ENCODE data around the gene RAI1. TPM values are rescaled to one million over a fixed set of nuclear protein-coding genes. Genes with fewer than 3 reads are reported as not detected.
A peak's percentile ranks its signal among the peaks of the same experiment; 100 is the strongest.

The RAI1 gene
- total RNA-seq, 1 experiment from 2014 or later: 86.3 TPM

- ChIA-PET POLR2A (ENCODE audit: unreplicated experiment) (interaction anchor here (0.7 kb wide), 1 partner anchor 132 kb away, joined by 6 read pairs; no protein-coding TSS in a partner anchor), CTCF (no interaction called here)
- Histone ChIP-seq H3K27me3 (ENCODE audit: insufficient read depth, low read depth) (no peaks in the 10 kb centered on the region), H2AFZ (no peak overlapping the region), H4K20me1 (ENCODE audit: insufficient read depth) (peaks cover 67% of the 10 kb centered on the region), H3K4me1 (replicated peaks; ENCODE audit: insufficient read depth) (peaks cover 26% of the 10 kb centered on the region), H3K9me3 (ENCODE audit: insufficient read depth, low read depth) (no peaks in the 10 kb centered on the region), H3F3A (ENCODE audit: insufficient read depth, low read depth) (peaks cover 61% of the 10 kb centered on the region; the same call in 1 of the 2 replicates), H3K79me2 (ENCODE audit: low read depth) (peaks cover 87% of the 10 kb centered on the region), H3K9me2 (ENCODE audit: insufficient read depth) (no peaks in the 10 kb centered on the region), H3K4me2 (no peak overlapping the region), H3K4me3 (no peak overlapping the region), H3K36me3 (ENCODE audit: low read depth) (peaks cover 16% of the 10 kb centered on the region; the same call in 1 of the 2 replicates), H3K27ac (no peak overlapping the region)
- TF ChIP-seq CTCF (conservative IDR thresholded peaks at IDR 0.05): no peak
- TF ChIP-seq EZH2 (IDR thresholded peaks at IDR 0.05; ENCODE audit: low read depth): no peak
- BruUV-seq (replicated peaks): no TSS peak
- intact Hi-C loops (cut with micrococcal nuclease; ENCODE audit: unreplicated experiment): no loop called here
- DNase-seq: no peak
Measured at GRCh38 chr17:17706140-17707060, 25.1 kb downstream of the RAI1 start.

GRCh38 chr17:17708295-17708694 is 27.0 kb downstream of the RAI1 start:
- H3K79me2 ChIP-seq (ENCODE audit: low read depth): peaks cover 87% of the 10 kb centered on the region
- H3K4me3 ChIP-seq: no peak overlapping the region
- POLR2A ChIA-PET (ENCODE audit: unreplicated experiment): no interaction called here
- peaks cover 11% of the 10 kb centered on the region; the same call in 1 of the 2 replicates for H3K36me3 ChIP-seq (ENCODE audit: low read depth)
- TF ChIP-seq EZH2 (IDR thresholded peaks at IDR 0.05; ENCODE audit: low read depth) (no peak), CTCF (conservative IDR thresholded peaks at IDR 0.05) (no peak)
- H3K27me3 ChIP-seq (ENCODE audit: insufficient read depth, low read depth): no peaks in the 10 kb centered on the region
- H3K9me3 ChIP-seq (ENCODE audit: insufficient read depth, low read depth): no peaks in the 10 kb centered on the region
- no TSS peak for BruUV-seq (replicated peaks)
- H2AFZ ChIP-seq: no peak overlapping the region
- peaks cover 65% of the 10 kb centered on the region; the same call in 1 of the 2 replicates for H3F3A ChIP-seq (ENCODE audit: insufficient read depth, low read depth)
- H3K4me1 ChIP-seq (replicated peaks; ENCODE audit: insufficient read depth): peaks cover 45% of the 10 kb centered on the region
- H3K4me2 ChIP-seq: no peak overlapping the region
- H4K20me1 ChIP-seq (ENCODE audit: insufficient read depth): peaks cover 48% of the 10 kb centered on the region
- H3K9me2 ChIP-seq (ENCODE audit: insufficient read depth): no peaks in the 10 kb centered on the region
- peak overlapping the region; percentile 20; the same call in 1 of the 2 replicates for H3K27ac ChIP-seq
- DNase-seq: no peak
- intact Hi-C loops (cut with micrococcal nuclease; ENCODE audit: unreplicated experiment): no loop called here
- CTCF ChIA-PET: no interaction called here

- peaks cover 47% of the 10 kb centered on the region for H4K20me1 ChIP-seq (ENCODE audit: insufficient read depth)
- TF ChIP-seq EZH2 (IDR thresholded peaks at IDR 0.05; ENCODE audit: low read depth): no peak
- no peak for TF ChIP-seq CTCF (conservative IDR thresholded peaks at IDR 0.05)
- no peak overlapping the region for H2AFZ ChIP-seq
- intact Hi-C loops (cut with micrococcal nuclease; ENCODE audit: unreplicated experiment): no loop called here
- H3K4me3 ChIP-seq: no peak overlapping the region
- H3K9me3 ChIP-seq (ENCODE audit: insufficient read depth, low read depth): no peaks in the 10 kb centered on the region
- peak overlapping the region; percentile 80; the same call in 1 of the 2 replicates for H3K27ac ChIP-seq
- peaks cover 47% of the 10 kb centered on the region for H3K4me1 ChIP-seq (replicated peaks; ENCODE audit: insufficient read depth)
- no peak overlapping the region for H3K4me2 ChIP-seq
- no peaks in the 10 kb centered on the region for H3K9me2 ChIP-seq (ENCODE audit: insufficient read depth)
- no peaks in the 10 kb centered on the region for H3K27me3 ChIP-seq (ENCODE audit: insufficient read depth, low read depth)
- H3K79me2 ChIP-seq (ENCODE audit: low read depth): peaks cover 87% of the 10 kb centered on the region
- peaks cover 11% of the 10 kb centered on the region; the same call in 1 of the 2 replicates for H3K36me3 ChIP-seq (ENCODE audit: low read depth)
- H3F3A ChIP-seq (ENCODE audit: insufficient read depth, low read depth): peaks cover 65% of the 10 kb centered on the region; the same call in 1 of the 2 replicates
- POLR2A ChIA-PET (ENCODE audit: unreplicated experiment): interaction anchor here (0.5 kb wide), 1 partner anchor 364 kb away, joined by 18 read pairs; no protein-coding TSS in a partner anchor
- CTCF ChIA-PET: no interaction called here
- no TSS peak for BruUV-seq (replicated peaks)
- no peak for DNase-seq
Measured at GRCh38 chr17:17708816-17709215, 27.6 kb downstream of the RAI1 start.

Data from PC-9 (cell line).